PFSK-1 (cell line): Measurements from ENCODE around the gene GYPC.

Source experiments
- POLR2AphosphoS5 ChIP-seq: IDR thresholded peaks from 2 replicates; pipeline ENCODE4 v1.6.1; 2012; ENCODE audit warnings: low read depth, mild to moderate bottlenecking, control low read depth, low read length, moderate library complexity
- REST ChIP-seq, 2 experiments: IDR thresholded peaks; 2 replicates each; pipeline versions ENCODE4 v1.6.1 to v1.8.0; 2011 to 2012; ENCODE audit warnings: low read depth in 2 of 2, low read length in 2 of 2, control low read depth in 1 of 2, inconsistent platforms in 1 of 2, mild to moderate bottlenecking in 1 of 2, moderate library complexity in 1 of 2; ENCODE audit not compliant: insufficient read depth in 1 of 2
- SIN3A ChIP-seq: IDR thresholded peaks from 2 replicates; pipeline ENCODE4 v1.6.1; 2012; ENCODE audit warnings: mild to moderate bottlenecking, low read length, moderate library complexity, borderline replicate concordance; ENCODE audit not compliant: insufficient read depth
- TAF1 ChIP-seq: IDR thresholded peaks from 2 replicates; pipeline ENCODE4 v1.6.1; 2012; ENCODE audit warnings: low read length, control low read depth, borderline replicate concordance; ENCODE audit not compliant: insufficient read depth

- TF ChIP-seq SIN3A (no peak), TAF1 (no peak), POLR2AphosphoS5 (no peak), REST (IDR thresholded peaks at IDR 0.05; ENCODE audit: insufficient read depth in 1 of 2, low read depth in 2 of 2, low read length in 2 of 2) (no peak)
Measured at GRCh38 chr2:126671488-126671887, 15.5 kb downstream of the GYPC start.
